ENCODE data around the gene PLXNA4.

DNA sequence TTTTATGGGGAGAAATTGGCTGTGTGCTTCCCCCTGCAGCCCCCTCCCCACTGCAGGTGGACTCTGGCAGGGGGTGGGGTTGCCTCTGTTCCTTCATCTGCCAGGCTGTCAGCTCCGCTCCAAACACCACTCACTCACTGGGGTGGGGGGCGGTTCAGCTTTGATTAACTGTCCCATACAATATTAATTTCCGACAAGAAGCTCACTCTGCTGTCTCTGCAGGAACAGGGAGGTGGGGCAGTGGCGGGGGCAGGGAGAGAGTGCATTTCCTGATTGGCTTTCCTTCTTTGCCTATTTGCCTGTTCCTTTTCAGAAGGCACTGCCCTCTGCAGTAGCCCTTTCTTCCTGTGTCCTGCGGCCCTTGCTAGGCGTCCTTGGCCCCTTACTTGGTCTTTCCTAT, 500.8 kb downstream of the PLXNA4 start:
- no peak for TF ChIP-seq PKNOX1 (IDR thresholded peaks at IDR 0.05)
- TF ChIP-seq TARDBP (IDR thresholded peaks at IDR 0.05) = no peak
